NT2/D1 (cell line): ENCODE results near the gene IGSF23.

Experiments
- DNase-seq: peaks from one replicate; pipeline ENCODE4 v3.0.0-alpha.2; 2011; ENCODE audit warnings: low read depth, low spot score
- H3K27me3 ChIP-seq: 2 replicates; pipeline ENCODE4 v1.6.0; 2011; ENCODE audit warnings: mild to moderate bottlenecking; ENCODE audit not compliant: insufficient read length, insufficient read depth
- H3K36me3 ChIP-seq: 2 replicates; pipeline ENCODE4 v1.6.1; 2011; ENCODE audit warnings: mild to moderate bottlenecking, low read length, mixed read lengths; ENCODE audit not compliant: insufficient read depth, insufficient read length
- H3K4me1 ChIP-seq: 2 replicates; pipeline ENCODE4 v1.5.1; 2011; ENCODE audit not compliant: insufficient read depth, insufficient read length
- H3K4me3 ChIP-seq: 2 replicates; pipeline ENCODE4 v1.5.1; 2011; ENCODE audit warnings: low read depth; ENCODE audit not compliant: insufficient read length
- H3K9ac ChIP-seq: 2 replicates; pipeline ENCODE4 v1.6.0; 2011; ENCODE audit warnings: low read depth; ENCODE audit not compliant: insufficient read length
- H3K9me3 ChIP-seq: 2 replicates; pipeline ENCODE4 v1.5.1; 2011; ENCODE audit warnings: mild to moderate bottlenecking, low read length; ENCODE audit not compliant: insufficient read depth
- SUZ12 ChIP-seq: IDR thresholded peaks from 2 replicates; pipeline ENCODE4 v1.6.1; 2011; ENCODE audit not compliant: insufficient read length, insufficient read depth; ENCODE audit errors: extremely low read depth
- YY1 ChIP-seq: IDR thresholded peaks from 2 replicates; pipeline ENCODE4 v1.6.1; 2011; ENCODE audit not compliant: insufficient read length, insufficient read depth
- ZNF274 ChIP-seq: IDR thresholded peaks from 2 replicates; pipeline ENCODE4 v1.6.1; 2011; ENCODE audit warnings: mild to moderate bottlenecking, low read depth, low read length

Gene IGSF23

DNA sequence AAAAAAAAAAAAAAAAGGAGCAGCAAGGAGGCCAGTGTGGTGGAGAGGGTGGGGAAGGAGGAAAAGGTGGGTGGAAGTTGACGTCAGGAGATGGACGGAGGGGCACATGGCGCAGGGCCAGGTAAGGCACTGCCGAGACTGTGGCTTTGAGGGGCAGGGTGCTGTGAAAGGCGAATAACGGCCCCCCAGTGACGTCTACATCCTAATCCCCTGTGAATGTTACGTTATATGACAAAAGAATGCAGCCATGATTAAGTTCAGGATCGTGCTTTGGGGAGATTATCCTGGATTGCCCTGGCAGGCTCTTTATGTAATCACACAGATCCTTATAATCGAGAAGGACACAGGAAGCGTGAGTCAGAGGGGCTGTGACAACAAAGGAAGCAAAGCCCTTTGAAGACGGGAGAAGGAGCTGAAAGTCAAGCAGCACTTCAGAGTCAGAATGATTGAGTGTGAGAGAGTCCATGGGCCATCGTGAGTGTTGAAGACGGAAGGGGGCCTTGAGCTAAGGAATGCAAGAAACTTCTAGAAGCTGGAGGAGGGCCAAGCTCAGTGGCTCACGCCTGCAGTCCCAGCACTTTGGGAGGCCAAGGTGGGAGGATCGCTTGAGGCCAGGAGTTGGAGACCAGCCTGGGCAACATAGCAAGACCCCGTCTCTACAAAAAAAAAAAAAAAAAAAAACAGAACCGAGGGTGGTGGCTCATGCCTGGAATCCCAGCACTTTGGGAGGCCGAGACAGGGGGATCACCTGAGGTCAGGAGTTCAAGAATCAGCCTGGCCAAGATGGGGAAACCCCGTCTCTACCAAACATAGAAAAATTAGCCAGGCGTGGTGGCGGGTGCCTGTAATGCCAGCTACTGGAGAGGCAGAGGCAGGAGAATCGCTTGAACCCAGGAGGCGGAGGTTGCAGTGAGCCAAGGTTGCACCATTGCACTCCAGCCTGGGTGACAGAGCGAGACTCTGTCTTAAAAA, 71.8 kb downstream of the IGSF23 start:
- Histone ChIP-seq H3K9ac (no peak overlapping the region), H3K9me3 (no peaks in the 10 kb centered on the region), H3K36me3 (no peaks in the 10 kb centered on the region), H3K4me1 (peaks cover 2% of the 10 kb centered on the region), H3K4me3 (no peak overlapping the region), H3K27me3 (no peaks in the 10 kb centered on the region)
- TF ChIP-seq ZNF274 = no peak
- TF ChIP-seq SUZ12 = no peak
- TF ChIP-seq YY1 = no peak
- DNase-seq = peak; percentile 39

DNA sequence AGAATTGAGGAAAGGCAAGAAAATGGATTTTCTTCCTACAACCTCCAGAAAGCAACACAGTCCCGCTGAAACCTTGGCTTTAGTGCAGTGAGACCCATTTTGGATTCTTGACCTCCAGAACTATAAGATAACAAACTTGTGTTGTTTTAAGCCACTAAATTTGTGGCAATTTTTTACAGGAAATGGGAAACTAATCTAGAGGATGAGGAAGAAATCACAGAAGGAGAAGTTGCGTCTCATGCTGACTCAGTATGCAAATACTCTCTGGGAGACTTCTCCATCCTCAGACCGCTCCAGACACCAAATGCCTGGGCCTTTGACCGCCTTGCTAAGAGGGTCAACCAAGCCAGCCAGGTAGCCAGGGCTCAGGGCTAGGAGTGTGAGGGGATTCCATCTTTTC, 72.5 kb downstream of the IGSF23 start:
- Histone ChIP-seq H3K9me3 (no peaks in the 10 kb centered on the region), H3K36me3 (no peaks in the 10 kb centered on the region), H3K4me3 (no peak overlapping the region), H3K4me1 (peaks cover 2% of the 10 kb centered on the region), H3K9ac (no peak overlapping the region), H3K27me3 (no peaks in the 10 kb centered on the region)
- DNase-seq = no peak
- TF ChIP-seq ZNF274 (no peak), SUZ12 (no peak), YY1 (no peak)
